AG04450 (cell line): ENCODE results near the gene XPNPEP1. TPM values are rescaled to one million over a fixed set of nuclear protein-coding genes. Genes with fewer than 3 reads are reported as not detected.

ENCODE experiments used
- CTCF ChIA-PET: fragments of 300-600, 350-600 bp; formaldehyde crosslinking; extraction: SDS; loops from one replicate; lab custom pipeline; 2022; ENCODE audit warnings: antibody characterized with exemption, inconsistent platforms; lab: Charles Lee
- POLR2A ChIA-PET: fragments of 350-600 bp; formaldehyde crosslinking; extraction: SDS; loops from one replicate; lab custom pipeline; 2021; ENCODE audit warnings: antibody characterized with exemption, inconsistent platforms; lab: Yijun Ruan, JAX
- DNase-seq: peaks from one replicate; pipeline ENCODE4 v3.0.0-alpha.2; 2011; ENCODE audit warnings: low read depth, low spot score
- H3K27ac ChIP-seq: one replicate; pipeline ENCODE4 v1.5.1; 2012; ENCODE audit warnings: low read depth, low read length, control low read depth
- H3K27me3 ChIP-seq: one replicate; pipeline ENCODE4 v1.6.0; 2012; ENCODE audit warnings: low read length; ENCODE audit not compliant: control insufficient read depth, insufficient read depth
- H3K4me3 ChIP-seq: 2 replicates; pipeline ENCODE4 v1.5.1; 2011; ENCODE audit warnings: mild to moderate bottlenecking, low read depth, low read length, control low read depth
- H3K9me3 ChIP-seq: 2 replicates; pipeline ENCODE4 v1.5.1; 2012; ENCODE audit warnings: low read length; ENCODE audit not compliant: control insufficient read depth, insufficient read depth
- polyA plus RNA-seq: library from polyadenylated mRNA; depleted of rRNA; stranded (reverse); fragments of >200 nt; gene quantifications from 2 replicates; pipeline ENCODE4 v1.2.3, GENCODE V29; 2011
- TF ChIP-seq, protein P1 (sequence below): IDR thresholded peaks from 2 replicates; pipeline ENCODE4 v1.5.1; 2011; ENCODE audit warnings: low read depth, low read length, control low read depth, inconsistent platforms

Gene XPNPEP1
- polyA plus RNA-seq, 1 experiment, result 134 TPM

DNA sequence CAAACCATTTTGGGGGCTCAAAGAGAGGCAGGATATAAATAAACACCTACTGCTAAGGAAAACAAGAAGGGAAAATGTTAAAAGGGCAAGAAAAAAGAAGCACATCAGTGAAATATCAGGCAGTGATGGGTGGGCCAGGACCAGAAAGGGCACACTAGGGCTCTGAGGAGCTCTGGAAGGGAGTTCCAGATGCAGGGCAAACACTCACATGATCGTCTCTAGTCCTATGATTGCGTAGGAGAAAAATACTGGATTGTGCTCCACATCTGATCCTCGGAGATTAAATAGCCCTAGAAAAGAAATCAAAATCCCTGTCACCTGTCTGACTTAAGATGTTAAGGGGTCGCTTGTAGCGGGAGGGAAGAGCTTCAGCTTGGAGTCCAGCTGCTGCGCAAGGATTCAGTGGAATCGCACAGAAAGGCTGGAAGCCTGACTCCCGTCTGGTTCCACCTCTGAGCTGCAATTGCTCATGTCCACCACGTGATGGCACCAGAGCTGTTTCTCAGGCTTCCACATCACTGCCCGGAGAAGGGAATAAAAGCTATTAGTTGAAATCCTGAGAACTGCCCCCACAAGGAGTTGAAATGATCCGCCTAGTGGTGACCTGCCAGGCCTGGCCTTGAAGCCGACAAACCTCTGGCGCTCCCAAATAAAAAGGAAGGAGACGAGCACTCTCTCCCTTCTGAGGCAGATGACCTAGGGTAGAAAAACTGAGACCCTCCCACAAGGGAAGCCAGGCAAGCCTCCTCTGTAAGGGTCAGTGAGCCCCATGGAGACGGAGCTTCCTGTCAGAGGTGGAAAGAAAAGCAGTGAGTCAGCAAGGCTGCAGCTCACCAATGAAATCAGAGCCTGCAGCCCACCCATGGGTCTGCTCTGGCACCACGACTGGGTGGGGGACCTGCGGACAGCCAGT, 39.2 kb downstream of the XPNPEP1 start:
- peak; percentile 77 for DNase-seq
- no peaks in the 10 kb centered on the region for H3K27me3 ChIP-seq
- H3K9me3 ChIP-seq, result no peaks in the 10 kb centered on the region
- ChIA-PET CTCF (interaction anchor here (0.5 to 4.9 kb wide), 90 partner anchors 9 to 1035 kb away, joined by 3 to 52 read pairs (median 7); partner anchors contain the start of genes ADD3, BBIP1, SHOC2 and SMNDC1), POLR2A (interaction anchor here (0.5 to 1.4 kb wide), 6 partner anchors 12 to 191 kb away, joined by 3 to 15 read pairs (median 3); partner anchors contain the start of gene ADD3)
- no peak overlapping the region for H3K4me3 ChIP-seq
- TF ChIP-seq, protein P1, sequence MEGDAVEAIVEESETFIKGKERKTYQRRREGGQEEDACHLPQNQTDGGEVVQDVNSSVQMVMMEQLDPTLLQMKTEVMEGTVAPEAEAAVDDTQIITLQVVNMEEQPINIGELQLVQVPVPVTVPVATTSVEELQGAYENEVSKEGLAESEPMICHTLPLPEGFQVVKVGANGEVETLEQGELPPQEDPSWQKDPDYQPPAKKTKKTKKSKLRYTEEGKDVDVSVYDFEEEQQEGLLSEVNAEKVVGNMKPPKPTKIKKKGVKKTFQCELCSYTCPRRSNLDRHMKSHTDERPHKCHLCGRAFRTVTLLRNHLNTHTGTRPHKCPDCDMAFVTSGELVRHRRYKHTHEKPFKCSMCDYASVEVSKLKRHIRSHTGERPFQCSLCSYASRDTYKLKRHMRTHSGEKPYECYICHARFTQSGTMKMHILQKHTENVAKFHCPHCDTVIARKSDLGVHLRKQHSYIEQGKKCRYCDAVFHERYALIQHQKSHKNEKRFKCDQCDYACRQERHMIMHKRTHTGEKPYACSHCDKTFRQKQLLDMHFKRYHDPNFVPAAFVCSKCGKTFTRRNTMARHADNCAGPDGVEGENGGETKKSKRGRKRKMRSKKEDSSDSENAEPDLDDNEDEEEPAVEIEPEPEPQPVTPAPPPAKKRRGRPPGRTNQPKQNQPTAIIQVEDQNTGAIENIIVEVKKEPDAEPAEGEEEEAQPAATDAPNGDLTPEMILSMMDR, result peak; percentile 97
- peak overlapping the region; percentile 63 for H3K27ac ChIP-seq

DNA sequence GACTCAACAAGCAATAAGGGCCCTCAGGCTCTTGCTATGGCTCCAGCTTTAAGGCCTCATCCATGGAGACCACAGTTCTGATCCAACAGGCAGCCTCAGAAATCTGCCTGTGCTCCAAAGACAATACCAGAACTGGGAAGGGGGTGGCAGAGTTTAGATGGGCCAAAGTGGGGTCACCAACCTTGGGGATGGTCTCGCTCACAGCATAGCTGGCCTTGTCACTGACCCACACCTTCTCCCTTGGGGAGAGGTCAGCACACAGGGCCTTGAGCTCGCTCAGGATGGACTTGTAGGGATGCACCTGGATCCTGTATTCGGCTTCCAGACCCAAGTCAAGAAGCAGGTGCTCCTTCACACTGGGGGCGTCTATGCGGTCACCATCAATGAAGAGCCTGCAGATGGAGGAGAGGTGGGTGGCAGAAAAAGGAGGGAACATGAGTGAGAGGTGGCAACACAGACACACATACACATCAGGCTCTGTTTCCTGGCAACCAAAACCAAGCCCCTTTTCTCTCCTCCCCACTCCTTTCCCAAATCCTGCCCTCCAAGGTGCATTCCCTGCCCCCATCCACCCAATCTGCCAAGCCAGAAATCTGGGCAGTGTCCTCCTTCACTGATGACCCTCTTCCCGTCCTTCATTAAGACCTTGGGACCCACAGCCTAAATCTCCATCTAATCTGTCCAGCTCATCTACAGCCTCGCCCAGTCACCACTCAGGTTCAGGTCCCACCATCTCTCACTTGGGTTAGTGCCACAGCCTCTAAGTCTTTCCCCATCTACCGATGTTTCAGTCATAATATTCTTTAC, 40.9 kb downstream of the XPNPEP1 start:
- no peak overlapping the region for H3K4me3 ChIP-seq
- no peaks in the 10 kb centered on the region for H3K27me3 ChIP-seq
- POLR2A ChIA-PET, result no interaction called here
- CTCF ChIA-PET, result interaction anchor here (0.6 to 4.9 kb wide), 9 partner anchors 120 to 397 kb away, joined by 3 to 52 read pairs (median 15); partner anchors contain the start of gene ADD3
- no peaks in the 10 kb centered on the region for H3K9me3 ChIP-seq
- TF ChIP-seq, protein P1, result no peak
- H3K27ac ChIP-seq, result no peak overlapping the region
- no peak for DNase-seq

DNA sequence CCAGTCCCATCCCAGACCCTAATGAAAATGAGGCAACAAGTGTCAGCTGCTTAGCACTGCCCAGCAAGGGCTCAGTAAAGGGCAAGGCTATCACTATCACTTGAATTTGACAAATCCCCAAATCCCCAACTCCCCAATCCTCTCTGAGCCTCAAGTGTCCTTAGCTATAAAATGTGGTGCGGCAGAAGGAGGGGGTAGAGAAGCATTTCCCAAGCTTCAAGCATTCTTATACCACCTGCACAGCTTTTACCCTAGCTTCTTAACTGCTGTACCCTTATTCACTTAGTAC, 41.6 kb downstream of the XPNPEP1 start:
- H3K27me3 ChIP-seq, result no peaks in the 10 kb centered on the region
- H3K9me3 ChIP-seq, result no peaks in the 10 kb centered on the region
- TF ChIP-seq, protein P1, result no peak
- POLR2A ChIA-PET, result no interaction called here
- H3K4me3 ChIP-seq, result no peak overlapping the region
- DNase-seq, result no peak
- CTCF ChIA-PET, result interaction anchor here (0.6 to 4.9 kb wide), 4 partner anchors 121 to 256 kb away, joined by 3 to 52 read pairs (median 4); no protein-coding TSS in a partner anchor
- H3K27ac ChIP-seq, result no peak overlapping the region

DNA sequence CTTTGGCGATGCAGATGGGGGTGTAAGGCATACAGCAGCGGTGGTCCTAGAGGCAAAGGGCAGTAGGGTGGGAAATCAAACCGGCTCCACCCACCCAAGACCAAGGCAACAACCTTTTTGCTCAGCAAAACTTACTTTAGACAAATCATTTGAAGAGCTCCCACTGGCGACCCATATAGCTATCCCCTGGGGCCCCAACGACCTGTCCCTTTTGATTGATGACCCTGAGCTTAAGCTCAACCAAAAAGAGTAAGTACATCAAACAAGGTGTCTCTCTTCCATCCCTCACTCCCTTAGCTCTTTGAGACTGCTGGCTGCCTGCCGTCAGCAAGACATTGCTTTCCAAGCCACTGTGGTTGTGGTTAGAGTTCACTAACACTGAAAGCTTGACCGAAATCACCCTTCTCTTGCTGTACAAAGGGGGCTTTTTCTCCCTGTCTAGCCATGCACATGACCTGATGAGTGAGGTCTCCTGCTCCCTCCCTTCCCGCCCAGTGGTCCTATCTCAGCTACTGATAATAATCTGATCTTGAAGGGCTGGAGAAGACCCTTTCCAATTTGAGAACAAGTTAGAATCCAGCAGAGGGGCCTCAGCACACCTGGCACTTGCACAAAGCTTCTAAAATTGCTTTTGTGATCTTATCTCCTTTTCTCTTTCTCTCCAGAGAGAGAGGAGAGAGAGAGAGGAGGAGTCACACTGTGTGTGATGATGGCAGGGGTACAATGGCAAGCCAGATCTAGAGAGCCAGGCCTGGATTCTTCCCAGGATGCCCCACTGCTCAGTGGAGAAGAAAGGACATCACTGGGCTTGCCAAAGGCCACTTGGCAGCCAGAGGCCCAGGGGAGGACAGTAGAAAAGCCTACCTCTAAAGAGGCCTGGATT, 42.2 kb downstream of the XPNPEP1 start:
- H3K27me3 ChIP-seq, result no peaks in the 10 kb centered on the region
- ChIA-PET POLR2A (no interaction called here), CTCF (interaction anchor here (0.5 to 4.9 kb wide), 5 partner anchors 9 to 257 kb away, joined by 3 to 52 read pairs (median 3); no protein-coding TSS in a partner anchor)
- DNase-seq, result no peak
- no peak overlapping the region for H3K27ac ChIP-seq
- no peak overlapping the region for H3K4me3 ChIP-seq
- H3K9me3 ChIP-seq, result no peaks in the 10 kb centered on the region
- TF ChIP-seq, protein P1, result no peak
